Calu3 (cell line): ENCODE results near the gene DYRK2. TPM values are rescaled to one million over a fixed set of nuclear protein-coding genes. Genes with fewer than 3 reads are reported as not detected.
A peak's percentile ranks its signal among the peaks of the same experiment; 100 is the strongest.

Experiments used
- BruUV-seq: library from RNA; stranded (reverse); fragments of 400-500 nt; replicated peaks from 2 replicates; lab custom pipeline; 2021; lab: Mats Ljungman, UMichigan
- CTCF ChIA-PET: fragments of 300-600 bp; sonication (Branson Sonifier 250); formaldehyde crosslinking; loops from one replicate; lab custom pipeline; 2022; ENCODE audit warnings: antibody characterized with exemption; lab: Charles Lee
- DNase-seq: peaks from one replicate; pipeline ENCODE4 v3.0.0; 2022
- H3K27ac Mint-ChIP-seq: one replicate; pipeline ENCODE4 v1.8.0; 2022; ENCODE audit warnings: mixed read lengths; ENCODE audit not compliant: unreplicated experiment
- H3K27me3 Mint-ChIP-seq: one replicate; pipeline ENCODE4 v1.8.0; 2022; ENCODE audit warnings: mixed read lengths; ENCODE audit not compliant: unreplicated experiment
- H3K36me3 Mint-ChIP-seq: one replicate; pipeline ENCODE4 v1.8.0; 2022; ENCODE audit warnings: mild to moderate bottlenecking, moderate library complexity, mixed read lengths; ENCODE audit not compliant: insufficient read depth, unreplicated experiment
- H3K4me1 Mint-ChIP-seq: one replicate; pipeline ENCODE4 v1.8.0; 2022; ENCODE audit warnings: mild to moderate bottlenecking, low read depth, mixed read lengths; ENCODE audit not compliant: unreplicated experiment
- H3K4me3 Mint-ChIP-seq: one replicate; pipeline ENCODE4 v1.8.0; 2022; ENCODE audit warnings: mild to moderate bottlenecking, low read depth, moderate library complexity, mixed read lengths; ENCODE audit not compliant: unreplicated experiment
- H3K9me3 Mint-ChIP-seq: one replicate; pipeline ENCODE4 v1.8.0; 2022; ENCODE audit warnings: low read depth, mixed read lengths; ENCODE audit not compliant: unreplicated experiment
- CTCF ChIP-seq: fragments of 200-600 bp; IDR thresholded peaks from one replicate; pipeline ENCODE4 v1.8.0; 2022; ENCODE audit warnings: antibody characterized with exemption; ENCODE audit not compliant: unreplicated experiment
- intact Hi-C: fragments of 100-400 bp; cut with micrococcal nuclease; formaldehyde crosslinking; loops from one replicate; pipeline ENCODE4 v1.10.0; 2022; ENCODE audit not compliant: unreplicated experiment
- total RNA-seq: library from RNA; stranded (reverse); gene quantifications from 2 replicates; pipeline ENCODE4 v1.2.3, GENCODE V29; 2022

The DYRK2 gene
- total RNA-seq, 1 experiment from 2014 or later: 62.3 TPM

DNA sequence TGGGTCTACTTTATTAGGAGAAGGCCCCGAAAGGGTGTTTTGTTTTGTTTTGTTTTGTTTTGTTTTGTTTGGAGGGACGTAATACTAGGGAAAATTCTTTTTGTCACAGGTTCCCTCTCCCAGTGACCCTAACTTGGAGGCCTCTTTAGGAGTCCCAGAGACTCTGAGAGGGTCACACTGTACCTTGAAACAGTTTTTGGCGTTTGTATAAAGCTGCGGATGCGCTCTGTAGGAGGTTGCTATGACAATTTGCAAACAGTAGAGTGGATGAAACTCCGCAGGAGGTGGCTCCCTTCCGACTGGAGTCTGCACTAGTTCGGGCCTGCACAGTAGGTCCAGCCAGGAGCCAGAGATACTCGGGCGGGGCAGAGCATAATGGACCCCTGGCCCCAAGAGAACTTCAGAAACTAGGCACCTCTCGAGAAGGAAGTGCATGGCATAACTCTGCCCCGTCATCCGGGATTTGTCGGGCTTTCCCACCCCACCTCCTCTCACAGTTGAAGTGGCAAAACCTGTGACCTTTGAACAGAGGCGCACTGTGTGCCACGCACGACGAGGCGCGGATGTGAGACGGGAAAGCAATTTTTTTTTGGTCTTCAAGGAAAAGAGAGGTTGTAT lies 1.3 kb upstream of the DYRK2 start:
- Mint-ChIP-seq H3K4me3 (peak overlapping the region; percentile 84), H3K36me3 (peaks cover 44% of the 10 kb centered on the region), H3K27me3 (no peaks in the 10 kb centered on the region), H3K4me1 (peaks cover 23% of the 10 kb centered on the region), H3K9me3 (peaks cover 3% of the 10 kb centered on the region), H3K27ac (peak overlapping the region; percentile 81)
- BruUV-seq: no TSS peak
- CTCF ChIA-PET: interaction anchor here (0.6 to 2.0 kb wide), 9 partner anchors 8 to 296 kb away, joined by 3 to 13 read pairs (median 3); no protein-coding TSS in a partner anchor
- TF ChIP-seq CTCF: no peak
- intact Hi-C loops: loop anchor here (5.0 kb wide), 4 partner anchors 90 to 205 kb away; no protein-coding TSS in a partner anchor
- peak; percentile 58 for DNase-seq

DNA sequence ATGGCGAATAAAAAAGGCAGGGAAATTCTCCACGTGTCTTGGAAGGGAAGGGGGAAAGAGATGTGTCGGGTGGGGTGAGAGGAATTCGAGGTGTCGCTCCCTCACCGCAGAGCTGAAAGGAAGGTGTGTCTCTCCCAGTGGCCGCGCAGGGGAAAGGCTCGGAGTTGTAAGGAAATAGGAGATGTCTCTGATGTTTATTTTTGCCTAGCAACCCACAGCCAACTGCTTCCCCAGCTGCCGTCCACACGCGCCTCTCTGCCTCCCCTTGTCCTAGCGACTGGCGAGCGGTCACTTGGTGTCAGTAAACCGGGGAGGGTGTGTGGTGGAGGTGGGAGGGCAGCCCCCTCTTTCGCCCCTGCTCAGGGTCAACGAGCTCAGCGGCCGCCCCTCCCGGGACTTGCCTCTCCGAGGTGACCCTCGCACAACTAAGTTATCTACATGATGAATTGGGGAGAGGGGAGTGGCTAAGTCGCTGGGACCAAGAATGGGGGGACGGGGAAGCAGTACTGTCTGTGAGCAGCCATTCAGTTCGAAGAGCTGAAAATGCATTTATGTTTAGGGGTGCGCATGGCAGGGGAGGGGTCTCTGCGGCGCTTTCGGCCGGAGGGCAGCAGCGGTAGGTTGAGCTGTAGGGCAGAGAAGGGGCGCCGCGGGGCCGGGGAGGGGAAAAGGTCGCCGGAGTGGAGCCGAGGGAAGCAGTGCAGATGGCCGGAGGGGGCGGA lies 585 bp upstream of the DYRK2 start:
- Mint-ChIP-seq H3K27ac (peak overlapping the region; percentile 81), H3K4me1 (peaks cover 23% of the 10 kb centered on the region), H3K9me3 (peaks cover 3% of the 10 kb centered on the region), H3K4me3 (peak overlapping the region; percentile 84), H3K27me3 (no peaks in the 10 kb centered on the region), H3K36me3 (peaks cover 44% of the 10 kb centered on the region)
- intact Hi-C loops: loop anchor here (5.0 kb wide), 4 partner anchors 91 to 206 kb away; no protein-coding TSS in a partner anchor
- CTCF ChIA-PET: interaction anchor here (0.6 to 2.0 kb wide), 9 partner anchors 9 to 295 kb away, joined by 3 to 13 read pairs (median 4); no protein-coding TSS in a partner anchor
- no TSS peak for BruUV-seq
- peak; percentile 87 for DNase-seq
- no peak for TF ChIP-seq CTCF

- peaks cover 36% of the 10 kb centered on the region for H3K4me1 Mint-ChIP-seq
Observed at GRCh38 chr12:67649261-67649569, 670 bp downstream of the DYRK2 start.

More at GRCh38 chr12:67649261-67649569, 670 bp downstream of the DYRK2 start:
- Mint-ChIP-seq H3K36me3 (peaks cover 49% of the 10 kb centered on the region), H3K27ac (peak overlapping the region; percentile 93), H3K4me3 (peak overlapping the region; percentile 84), H3K9me3 (peaks cover 3% of the 10 kb centered on the region), H3K27me3 (no peaks in the 10 kb centered on the region)
- TF ChIP-seq CTCF: no peak
- no peak for DNase-seq
- BruUV-seq: no TSS peak
- CTCF ChIA-PET: no interaction called here
- intact Hi-C loops: loop anchor here (5.0 kb wide), 4 partner anchors 92 to 207 kb away; no protein-coding TSS in a partner anchor
